Retinal pigment epithelial cell (primary cell): ENCODE results near the gene CST5.
"Not testable (repeated sequence)": the region's sequence is repeated elsewhere in the genome, so short reads cannot be mapped to it uniquely, and the experiment has no call there.

Experiments used
- DNase-seq: peaks from one replicate; pipeline ENCODE4 v3.0.0-alpha.2; 2010; ENCODE audit warnings: low read depth
- H3K4me3 ChIP-seq: 2 replicates; pipeline ENCODE4 v1.5.1; 2011; ENCODE audit warnings: mild to moderate bottlenecking, low read length, control low read depth, moderate library complexity
- CTCF ChIP-seq: conservative IDR thresholded peaks from 2 replicates; pipeline ENCODE4 v1.5.1; 2011; ENCODE audit warnings: low read depth, low read length, control low read depth, inconsistent platforms

Gene CST5

GRCh38 chr20:23832775-23833513, 46.6 kb downstream of the CST5 start:
- no peak for TF ChIP-seq CTCF
- DNase-seq: no peak
- H3K4me3 ChIP-seq: no peak overlapping the region

DNA sequence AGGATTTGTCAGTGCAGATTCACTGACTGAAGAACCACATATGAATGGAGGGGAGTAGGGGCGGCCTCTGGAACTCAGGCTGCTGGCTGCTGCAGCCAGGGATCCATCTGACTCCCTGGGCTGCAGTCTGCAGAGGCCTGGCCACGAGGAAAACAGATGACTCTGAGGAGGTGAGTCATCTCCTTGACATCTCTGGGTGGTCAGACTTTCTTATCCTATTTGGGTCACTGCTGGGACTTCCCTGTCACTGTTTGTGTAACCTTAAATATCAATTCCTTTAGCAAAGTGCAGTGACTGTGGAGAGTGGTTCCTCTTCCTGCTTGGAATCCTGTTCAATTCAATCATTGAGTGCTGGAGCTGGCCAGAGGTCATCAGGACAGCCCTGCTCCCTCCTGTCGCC, 47.6 kb downstream of the CST5 start:
- H3K4me3 ChIP-seq, DNase-seq: not testable (repeated sequence)

- H3K4me3 ChIP-seq: no peak within 1 kb of the TSS
- TF ChIP-seq CTCF: no peak
- no peak for DNase-seq
Measured at GRCh38 chr20:23826541-23827021, 53.0 kb downstream of the CST5 start, which contains the start of gene CST2. Gene CST2 (minus strand): TSS chr20:23826729. CDS start chr20:23826660, 69 bp downstream.
